ENCODE measurements around the gene NSA2. TPM values are rescaled to one million over a fixed set of nuclear protein-coding genes. Genes with fewer than 3 reads are reported as not detected.

The NSA2 gene
- total RNA-seq, 1 experiment from 2014 or later, result 111 TPM

GRCh38 chr5:74765201-74765600 lies 1.8 kb upstream of the NSA2 start:
- peaks cover 38% of the 10 kb centered on the region for H3K36me3 ChIP-seq (ENCODE audit: insufficient read depth, low read length, poor library complexity, severe bottlenecking)
- ChIA-PET CTCF (no interaction called here), POLR2A (ENCODE audit: low non-redundant PET) (no interaction called here)
- peaks cover 22% of the 10 kb centered on the region for H3K4me1 ChIP-seq (ENCODE audit: insufficient read depth, low read length, poor library complexity, severe bottlenecking)
- intact Hi-C loops (cut with micrococcal nuclease; ENCODE audit: unreplicated experiment), result loop anchor here (5.0 kb wide), 1 partner anchor 152 kb away; no protein-coding TSS in a partner anchor
- no peak for DNase-seq (ENCODE audit: low spot score)
- H3K9me3 ChIP-seq (ENCODE audit: low read depth, low read length, poor library complexity, severe bottlenecking), result no peaks in the 10 kb centered on the region
- no peak overlapping the region for H3K4me3 ChIP-seq (ENCODE audit: low read depth, low read length, poor library complexity, severe bottlenecking)
- BruUV-seq (replicated peaks), result no TSS peak
- no peaks in the 10 kb centered on the region for H3K27me3 ChIP-seq (replicated peaks; ENCODE audit: insufficient read depth, low read depth, low read length, poor library complexity)
- H3K27ac ChIP-seq (ENCODE audit: low read depth, low read length, poor library complexity, severe bottlenecking), result no peak overlapping the region
- no peak for TF ChIP-seq CTCF (conservative IDR thresholded peaks at IDR 0.05; ENCODE audit: low read depth, low read length)
- no peak for TF ChIP-seq EZH2 (IDR thresholded peaks at IDR 0.05; ENCODE audit: borderline replicate concordance, low read depth, low read length, poor library complexity, severe bottlenecking)

- ChIA-PET POLR2A (ENCODE audit: low non-redundant PET) (no interaction called here), CTCF (interaction anchor here (0.6 kb wide), 1 partner anchor 50 kb away, joined by 9 read pairs; no protein-coding TSS in a partner anchor)
- Histone ChIP-seq H3K36me3 (ENCODE audit: insufficient read depth, low read length, poor library complexity, severe bottlenecking) (peaks cover 38% of the 10 kb centered on the region), H3K27me3 (replicated peaks; ENCODE audit: insufficient read depth, low read depth, low read length, poor library complexity) (no peaks in the 10 kb centered on the region), H3K9me3 (ENCODE audit: low read depth, low read length, poor library complexity, severe bottlenecking) (no peaks in the 10 kb centered on the region), H3K4me1 (ENCODE audit: insufficient read depth, low read length, poor library complexity, severe bottlenecking) (peaks cover 22% of the 10 kb centered on the region), H3K27ac (ENCODE audit: low read depth, low read length, poor library complexity, severe bottlenecking) (peak overlapping the region; percentile 77), H3K4me3 (ENCODE audit: low read depth, low read length, poor library complexity, severe bottlenecking) (peak overlapping the region; percentile 94)
- intact Hi-C loops (cut with micrococcal nuclease; ENCODE audit: unreplicated experiment), result loop anchor here (5.0 kb wide), 1 partner anchor 151 kb away; no protein-coding TSS in a partner anchor
- BruUV-seq (replicated peaks), result no TSS peak
- no peak for TF ChIP-seq CTCF (conservative IDR thresholded peaks at IDR 0.05; ENCODE audit: low read depth, low read length)
- no peak for DNase-seq (ENCODE audit: low spot score)
Observed at GRCh38 chr5:74765929-74766328, 1.1 kb upstream of the NSA2 start.

GRCh38 chr5:74766418-74766848 lies 616 bp upstream of the NSA2 start:
- peak; percentile 61 for TF ChIP-seq CTCF (conservative IDR thresholded peaks at IDR 0.05; ENCODE audit: low read depth, low read length)
- TF ChIP-seq EZH2 (IDR thresholded peaks at IDR 0.05; ENCODE audit: borderline replicate concordance, low read depth, low read length, poor library complexity, severe bottlenecking), result no peak
- TSS peak; percentile 65 for BruUV-seq (replicated peaks)
- POLR2A ChIA-PET (ENCODE audit: low non-redundant PET), result interaction anchor here (0.6 kb wide), 1 partner anchor 72 kb away, joined by 3 read pairs; no protein-coding TSS in a partner anchor

More at GRCh38 chr5:74766418-74766848, 616 bp upstream of the NSA2 start:
- no peaks in the 10 kb centered on the region for H3K9me3 ChIP-seq (ENCODE audit: low read depth, low read length, poor library complexity, severe bottlenecking)
- intact Hi-C loops (cut with micrococcal nuclease; ENCODE audit: unreplicated experiment), result loop anchor here (5.0 kb wide), 1 partner anchor 151 kb away; no protein-coding TSS in a partner anchor
- peak overlapping the region; percentile 77 for H3K27ac ChIP-seq (ENCODE audit: low read depth, low read length, poor library complexity, severe bottlenecking)
- peak; percentile 63 for DNase-seq (ENCODE audit: low spot score)
- CTCF ChIA-PET, result no interaction called here
- H3K4me1 ChIP-seq (ENCODE audit: insufficient read depth, low read length, poor library complexity, severe bottlenecking), result peaks cover 22% of the 10 kb centered on the region
- H3K4me3 ChIP-seq (ENCODE audit: low read depth, low read length, poor library complexity, severe bottlenecking), result peak overlapping the region; percentile 94
- peaks cover 42% of the 10 kb centered on the region for H3K36me3 ChIP-seq (ENCODE audit: insufficient read depth, low read length, poor library complexity, severe bottlenecking)
- no peaks in the 10 kb centered on the region for H3K27me3 ChIP-seq (replicated peaks; ENCODE audit: insufficient read depth, low read depth, low read length, poor library complexity)
